ENCODE data around the gene ING1.
"Not testable (repeated sequence)": the region's sequence is repeated elsewhere in the genome, so short reads cannot be mapped to it uniquely, and the experiment has no call there.

ING1 gene

GRCh38 chr13:110697842-110698241 is 15.7 kb upstream of the ING1 start:
- H3K9me3 ChIP-seq (ENCODE audit: low read length): no peaks in the 10 kb centered on the region
- no peaks in the 10 kb centered on the region for H3K4me1 ChIP-seq (ENCODE audit: insufficient read depth, low read length)
- H3K4me3 ChIP-seq (ENCODE audit: low read depth in 1 of 2, low read length in 2 of 2): no peak overlapping the region
- H3K9ac ChIP-seq (ENCODE audit: low read length): no peak overlapping the region
- H3K27me3 ChIP-seq (ENCODE audit: control insufficient read depth in 1 of 2, insufficient read depth in 2 of 2, low read length in 2 of 2): no peaks in the 10 kb centered on the region
- H3K27ac ChIP-seq (ENCODE audit: low read depth, low read length): no peak overlapping the region
- H3K36me3 ChIP-seq (ENCODE audit: insufficient read depth, low read length): peaks cover 52% of the 10 kb centered on the region

- Histone ChIP-seq H3K4me1 (ENCODE audit: insufficient read depth, low read length) (no peaks in the 10 kb centered on the region), H3K9ac (ENCODE audit: low read length) (no peak overlapping the region), H3K27ac (ENCODE audit: low read depth, low read length) (no peak overlapping the region), H3K9me3 (ENCODE audit: low read length) (no peaks in the 10 kb centered on the region), H3K27me3 (ENCODE audit: control insufficient read depth in 1 of 2, insufficient read depth in 2 of 2, low read length in 2 of 2) (no peaks in the 10 kb centered on the region), H3K4me3 (ENCODE audit: low read depth in 1 of 2, low read length in 2 of 2) (no peak overlapping the region), H3K36me3 (ENCODE audit: insufficient read depth, low read length) (peaks cover 59% of the 10 kb centered on the region)
Observed at GRCh38 chr13:110698689-110699088, 14.8 kb upstream of the ING1 start.

- Histone ChIP-seq H3K27me3 (ENCODE audit: control insufficient read depth in 1 of 2, insufficient read depth in 2 of 2, low read length in 2 of 2) (no peaks in the 10 kb centered on the region), H3K27ac (ENCODE audit: low read depth, low read length) (no peak overlapping the region), H3K36me3 (ENCODE audit: insufficient read depth, low read length) (peaks cover 63% of the 10 kb centered on the region), H3K4me3 (ENCODE audit: low read depth in 1 of 2, low read length in 2 of 2) (no peak overlapping the region), H3K4me1 (ENCODE audit: insufficient read depth, low read length) (no peaks in the 10 kb centered on the region), H3K9me3 (ENCODE audit: low read length) (no peaks in the 10 kb centered on the region), H3K9ac (ENCODE audit: low read length) (no peak overlapping the region)
Observed at GRCh38 chr13:110699148-110700145, 14.1 kb upstream of the ING1 start.

- Histone ChIP-seq H3K27me3 (ENCODE audit: control insufficient read depth in 1 of 2, insufficient read depth in 2 of 2, low read length in 2 of 2) (no peaks in the 10 kb centered on the region), H3K9ac (ENCODE audit: low read length) (no peak overlapping the region), H3K9me3 (ENCODE audit: low read length) (no peaks in the 10 kb centered on the region), H3K4me1 (ENCODE audit: insufficient read depth, low read length) (peaks cover 6% of the 10 kb centered on the region), H3K27ac (ENCODE audit: low read depth, low read length) (no peak overlapping the region), H3K4me3 (ENCODE audit: low read depth in 1 of 2, low read length in 2 of 2) (no peak overlapping the region), H3K36me3 (ENCODE audit: insufficient read depth, low read length) (peaks cover 63% of the 10 kb centered on the region)
Observed at GRCh38 chr13:110700186-110700585, 13.3 kb upstream of the ING1 start.

- no peaks in the 10 kb centered on the region for H3K9me3 ChIP-seq (ENCODE audit: low read length)
- peaks cover 63% of the 10 kb centered on the region for H3K36me3 ChIP-seq (ENCODE audit: insufficient read depth, low read length)
- H3K4me3 ChIP-seq (ENCODE audit: low read depth in 1 of 2, low read length in 2 of 2): no peak overlapping the region
- no peak overlapping the region for H3K9ac ChIP-seq (ENCODE audit: low read length)
- peaks cover 8% of the 10 kb centered on the region for H3K4me1 ChIP-seq (ENCODE audit: insufficient read depth, low read length)
- no peaks in the 10 kb centered on the region for H3K27me3 ChIP-seq (ENCODE audit: control insufficient read depth in 1 of 2, insufficient read depth in 2 of 2, low read length in 2 of 2)
- no peak overlapping the region for H3K27ac ChIP-seq (ENCODE audit: low read depth, low read length)
Observed at GRCh38 chr13:110700641-110701040, 12.9 kb upstream of the ING1 start.

- peaks cover 63% of the 10 kb centered on the region for H3K36me3 ChIP-seq (ENCODE audit: insufficient read depth, low read length)
Observed at GRCh38 chr13:110701061-110701460, 12.4 kb upstream of the ING1 start.

GRCh38 chr13:110702089-110702488 is 11.4 kb upstream of the ING1 start:
- peaks cover 16% of the 10 kb centered on the region for H3K4me1 ChIP-seq (ENCODE audit: insufficient read depth, low read length)
- H3K36me3 ChIP-seq (ENCODE audit: insufficient read depth, low read length): peaks cover 58% of the 10 kb centered on the region
- H3K4me3 ChIP-seq (ENCODE audit: low read depth in 1 of 2, low read length in 2 of 2): no peak overlapping the region
- H3K27me3 ChIP-seq (ENCODE audit: control insufficient read depth in 1 of 2, insufficient read depth in 2 of 2, low read length in 2 of 2): no peaks in the 10 kb centered on the region
- no peak overlapping the region for H3K9ac ChIP-seq (ENCODE audit: low read length)
- H3K9me3 ChIP-seq (ENCODE audit: low read length): no peaks in the 10 kb centered on the region
- H3K27ac ChIP-seq (ENCODE audit: low read depth, low read length): no peak overlapping the region

More at GRCh38 chr13:110701061-110701460, 12.4 kb upstream of the ING1 start:
- H3K27me3 ChIP-seq (ENCODE audit: control insufficient read depth in 1 of 2, insufficient read depth in 2 of 2, low read length in 2 of 2); H3K4me3 ChIP-seq (ENCODE audit: low read depth in 1 of 2, low read length in 2 of 2); H3K9ac ChIP-seq (ENCODE audit: low read length); H3K4me1 ChIP-seq (ENCODE audit: insufficient read depth, low read length); H3K27ac ChIP-seq (ENCODE audit: low read depth, low read length); H3K9me3 ChIP-seq (ENCODE audit: low read length): not testable (repeated sequence)

- Histone ChIP-seq H3K9me3 (ENCODE audit: low read length) (no peaks in the 10 kb centered on the region), H3K27me3 (ENCODE audit: control insufficient read depth in 1 of 2, insufficient read depth in 2 of 2, low read length in 2 of 2) (no peaks in the 10 kb centered on the region), H3K36me3 (ENCODE audit: insufficient read depth, low read length) (peaks cover 50% of the 10 kb centered on the region), H3K4me1 (ENCODE audit: insufficient read depth, low read length) (peaks cover 16% of the 10 kb centered on the region), H3K9ac (ENCODE audit: low read length) (no peak overlapping the region), H3K4me3 (ENCODE audit: low read depth in 1 of 2, low read length in 2 of 2) (no peak overlapping the region), H3K27ac (ENCODE audit: low read depth, low read length) (no peak overlapping the region)
Observed at GRCh38 chr13:110702591-110703526, 10.6 kb upstream of the ING1 start.

- Histone ChIP-seq H3K9ac (ENCODE audit: low read length) (peak overlapping the region; percentile 68), H3K9me3 (ENCODE audit: low read length) (no peaks in the 10 kb centered on the region), H3K4me3 (ENCODE audit: low read depth in 1 of 2, low read length in 2 of 2) (peak overlapping the region; percentile 54 to 63), H3K36me3 (ENCODE audit: insufficient read depth, low read length) (peaks cover 27% of the 10 kb centered on the region), H3K27ac (ENCODE audit: low read depth, low read length) (peak overlapping the region; percentile 77), H3K27me3 (ENCODE audit: control insufficient read depth in 1 of 2, insufficient read depth in 2 of 2, low read length in 2 of 2) (no peaks in the 10 kb centered on the region), H3K4me1 (ENCODE audit: insufficient read depth, low read length) (peaks cover 16% of the 10 kb centered on the region)
Observed at GRCh38 chr13:110705356-110705825, 8.1 kb upstream of the ING1 start.

- peaks cover 17% of the 10 kb centered on the region for H3K4me1 ChIP-seq (ENCODE audit: insufficient read depth, low read length)
- H3K27me3 ChIP-seq (ENCODE audit: control insufficient read depth in 1 of 2, insufficient read depth in 2 of 2, low read length in 2 of 2): no peaks in the 10 kb centered on the region
- H3K9ac ChIP-seq (ENCODE audit: low read length): peak within 1 kb of the TSS; percentile 68
- H3K4me3 ChIP-seq (ENCODE audit: low read depth in 1 of 2, low read length in 2 of 2): peak within 1 kb of the TSS; percentile 54 to 63
- H3K27ac ChIP-seq (ENCODE audit: low read depth, low read length): peak within 1 kb of the TSS; percentile 83
- peaks cover 21% of the 10 kb centered on the region for H3K36me3 ChIP-seq (ENCODE audit: insufficient read depth, low read length)
- no peaks in the 10 kb centered on the region for H3K9me3 ChIP-seq (ENCODE audit: low read length)
Observed at GRCh38 chr13:110705826-110706569, 7.5 kb upstream of the ING1 start, which contains the start of gene CARS2. TSS of gene CARS2 (minus strand) at chr13:110706116. CDS start at chr13:110706093, 23 bp downstream.
